ENCODE measurements around the gene MYO18B.

DNA sequence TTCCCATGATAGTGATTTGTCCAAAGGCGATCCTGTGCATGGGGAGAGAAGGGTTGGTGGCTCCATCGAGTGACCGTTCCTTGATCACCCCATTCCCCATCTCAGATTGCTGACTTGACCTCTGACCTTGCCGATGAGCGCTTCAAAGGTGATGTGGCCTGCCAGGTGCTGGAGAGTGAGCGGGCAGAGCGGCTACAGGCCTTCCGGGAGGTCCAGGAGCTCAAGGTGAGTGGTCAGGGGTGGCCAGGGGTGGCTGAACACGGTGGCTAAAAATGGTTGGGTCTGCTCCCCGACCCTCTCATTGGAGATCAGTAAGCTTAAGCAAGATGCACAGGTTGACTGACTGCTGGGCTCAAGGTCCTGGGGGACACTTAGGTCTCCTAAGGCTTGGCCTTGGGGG lies 148.7 kb downstream of the MYO18B start:
- TF ChIP-seq CTCF (IDR thresholded peaks at IDR 0.05; ENCODE audit: low read depth, low read length) (no peak), POLR2A (IDR thresholded peaks at IDR 0.05; ENCODE audit: extremely low read depth, insufficient read length) (no peak), MYC (IDR thresholded peaks at IDR 0.05; ENCODE audit: low read depth, low read length) (no peak)
- TF ChIP-seq, protein P1, sequence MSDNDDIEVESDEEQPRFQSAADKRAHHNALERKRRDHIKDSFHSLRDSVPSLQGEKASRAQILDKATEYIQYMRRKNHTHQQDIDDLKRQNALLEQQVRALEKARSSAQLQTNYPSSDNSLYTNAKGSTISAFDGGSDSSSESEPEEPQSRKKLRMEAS (IDR thresholded peaks at IDR 0.05; ENCODE audit: low read depth, low read length): no peak

Measured in NB4 (cell line).